Upper lobe of right lung (tissue), 1 donor: ENCODE results near the gene C4orf51. TPM values are rescaled to one million over a fixed set of nuclear protein-coding genes. Genes with fewer than 3 reads are reported as not detected.

Experiments used
- ATAC-seq: fragments of 200-7000 bp; cut with Tn5 transposase; one replicate; pipeline ENCODE4 v1.9.1; 2020; ENCODE audit warnings: mild to moderate bottlenecking, moderate library complexity
- DNase-seq: peaks from one replicate; pipeline ENCODE4 v3.0.0-alpha.2; 2020
- H3K27ac ChIP-seq: fragments of 200-600 bp; one replicate; pipeline ENCODE4 v1.8.0; 2022
- H3K27me3 ChIP-seq: fragments of 200-600 bp; one replicate; pipeline ENCODE4 v1.8.0; 2022; ENCODE audit warnings: mild to moderate bottlenecking
- H3K36me3 ChIP-seq: fragments of 200-600 bp; one replicate; pipeline ENCODE4 v1.8.0; 2022
- H3K4me1 ChIP-seq: fragments of 200-600 bp; one replicate; pipeline ENCODE4 v1.8.0; 2022
- H3K4me3 ChIP-seq: fragments of 200-600 bp; one replicate; pipeline ENCODE4 v1.8.0; 2022; ENCODE audit warnings: mild to moderate bottlenecking
- H3K9me3 ChIP-seq: fragments of 200-600 bp; one replicate; pipeline ENCODE4 v1.8.0; 2022
- CTCF ChIP-seq: fragments of 200-600 bp; IDR thresholded peaks from one replicate; pipeline ENCODE4 v1.8.0; 2022; ENCODE audit warnings: antibody characterized with exemption
- intact Hi-C: fragments of 100-400 bp; cut with DNase I; formaldehyde crosslinking; loops from one replicate; pipeline ENCODE4 v1.11.0; 2022
- total RNA-seq: library from RNA; stranded (reverse); fragmentation: NEBNext Ultra II Directional; extraction: Animal tissue kit (Norgen Biotek cat#: 25700); gene quantifications from one replicate; pipeline ENCODE4 v1.2.1, GENCODE V29; 2021
- donor health status: DM: no; HTN: yes; CAD: no; lungs with severe emphysema.

The C4orf51 gene
- total RNA-seq, 1 donor from 2014 or later = not detected

DNA sequence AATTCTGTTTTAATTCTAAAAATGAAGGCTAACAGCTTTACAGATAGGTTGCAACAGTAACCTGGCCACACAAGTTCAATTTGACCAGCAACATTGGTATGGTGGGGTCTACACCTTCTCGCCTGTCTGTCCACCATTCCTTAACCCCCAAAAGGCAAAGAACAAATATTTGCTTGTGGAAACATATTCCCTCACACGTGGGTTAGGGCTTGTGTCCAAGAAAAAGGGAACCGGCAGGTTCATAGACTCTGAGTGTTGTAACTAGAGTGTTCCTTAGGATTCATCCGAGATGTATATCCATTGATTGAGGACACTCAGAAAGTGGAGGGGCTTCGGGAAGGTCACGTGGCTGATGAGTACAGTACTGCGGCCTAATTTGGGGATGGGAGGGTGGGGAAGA, 54.1 kb downstream of the C4orf51 start:
- TF ChIP-seq CTCF = no peak
- no peaks in the 10 kb centered on the region for H3K27me3 ChIP-seq
- H3K9me3 ChIP-seq = no peaks in the 10 kb centered on the region
- no peak for ATAC-seq
- peak overlapping the region; percentile 92 for H3K27ac ChIP-seq
- no peak overlapping the region for H3K4me3 ChIP-seq
- H3K4me1 ChIP-seq = peaks cover 53% of the 10 kb centered on the region
- no peak for DNase-seq
- intact Hi-C loops = no loop called here
- H3K36me3 ChIP-seq = no peaks in the 10 kb centered on the region

- Histone ChIP-seq H3K9me3 (no peaks in the 10 kb centered on the region), H3K27me3 (no peaks in the 10 kb centered on the region), H3K4me1 (peaks cover 53% of the 10 kb centered on the region), H3K27ac (peak overlapping the region; percentile 92), H3K36me3 (no peaks in the 10 kb centered on the region), H3K4me3 (no peak overlapping the region)
- peak; percentile 66 for DNase-seq
- intact Hi-C loops = no loop called here
- peak; percentile 51 for ATAC-seq
- TF ChIP-seq CTCF = no peak
Observed at GRCh38 chr4:145734576-145735346, 54.8 kb downstream of the C4orf51 start.

GRCh38 chr4:145735347-145735675, 55.4 kb downstream of the C4orf51 start:
- no peak for DNase-seq
- intact Hi-C loops = no loop called here
- H3K4me3 ChIP-seq = no peak overlapping the region

DNA sequence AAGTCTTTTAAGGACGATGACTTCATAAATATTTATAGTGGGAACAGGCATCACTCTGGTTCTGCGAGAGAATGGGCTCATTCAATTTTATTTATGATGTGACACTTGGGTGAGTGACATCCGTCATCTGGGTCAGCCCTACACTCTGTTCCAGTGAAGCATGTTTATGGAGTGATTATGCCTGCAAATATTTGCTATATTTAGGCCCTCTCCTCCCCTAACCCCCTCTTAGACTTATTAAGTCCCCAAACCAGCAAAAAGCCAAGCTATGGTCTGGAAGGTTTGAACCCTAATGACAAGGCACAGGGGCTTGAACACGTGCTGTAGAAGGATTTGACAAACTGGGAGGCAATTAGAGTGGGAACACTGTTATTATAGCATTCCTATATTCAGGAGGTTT, 55.9 kb downstream of the C4orf51 start:
- Histone ChIP-seq H3K27me3 (no peaks in the 10 kb centered on the region), H3K36me3 (no peaks in the 10 kb centered on the region), H3K4me1 (peaks cover 49% of the 10 kb centered on the region), H3K9me3 (no peaks in the 10 kb centered on the region), H3K27ac (peak overlapping the region; percentile 92), H3K4me3 (no peak overlapping the region)
- no peak for DNase-seq
- intact Hi-C loops = no loop called here
- TF ChIP-seq CTCF = no peak
- ATAC-seq = no peak

More at GRCh38 chr4:145735347-145735675, 55.4 kb downstream of the C4orf51 start:
- Histone ChIP-seq H3K27ac (peak overlapping the region; percentile 92), H3K9me3 (no peaks in the 10 kb centered on the region), H3K27me3 (no peaks in the 10 kb centered on the region), H3K36me3 (no peaks in the 10 kb centered on the region), H3K4me1 (peaks cover 53% of the 10 kb centered on the region)
- TF ChIP-seq CTCF = no peak
- peak; percentile 43 for ATAC-seq

GRCh38 chr4:145736241-145736831, 56.4 kb downstream of the C4orf51 start:
- no peaks in the 10 kb centered on the region for H3K27me3 ChIP-seq
- H3K9me3 ChIP-seq = no peaks in the 10 kb centered on the region
- DNase-seq (peak; percentile 68), ATAC-seq (peak; percentile 59)
- H3K27ac ChIP-seq = peak overlapping the region; percentile 92
- TF ChIP-seq CTCF = no peak
- H3K36me3 ChIP-seq = no peaks in the 10 kb centered on the region
- no peak overlapping the region for H3K4me3 ChIP-seq
- intact Hi-C loops = no loop called here
- peaks cover 44% of the 10 kb centered on the region for H3K4me1 ChIP-seq
